NT2/D1 (cell line): ENCODE data around the gene FLRT2.

Source experiments
- SUZ12 ChIP-seq: IDR thresholded peaks from 2 replicates; pipeline ENCODE4 v1.6.1; 2011; ENCODE audit not compliant: insufficient read length, insufficient read depth; ENCODE audit errors: extremely low read depth
- YY1 ChIP-seq: IDR thresholded peaks from 2 replicates; pipeline ENCODE4 v1.6.1; 2011; ENCODE audit not compliant: insufficient read length, insufficient read depth
- ZNF274 ChIP-seq: IDR thresholded peaks from 2 replicates; pipeline ENCODE4 v1.6.1; 2011; ENCODE audit warnings: mild to moderate bottlenecking, low read depth, low read length

GRCh38 chr14:85531587-85532373, 1.8 kb downstream of the FLRT2 start:
- no peak for TF ChIP-seq ZNF274
- TF ChIP-seq YY1 = no peak
- no peak for TF ChIP-seq SUZ12
